HG03103 (cell line): ENCODE results near the gene KLC4.
"Not testable (repeated sequence)": the region's sequence is repeated elsewhere in the genome, so short reads cannot be mapped to it uniquely, and the experiment has no call there.

Experiments used
- ATAC-seq: cut with Tn5 transposase; IDR thresholded peaks from one replicate; pipeline ENCODE4 v1.9.1; 2021; ENCODE audit warnings: low read depth; ENCODE audit not compliant: unreplicated experiment

Gene KLC4

DNA sequence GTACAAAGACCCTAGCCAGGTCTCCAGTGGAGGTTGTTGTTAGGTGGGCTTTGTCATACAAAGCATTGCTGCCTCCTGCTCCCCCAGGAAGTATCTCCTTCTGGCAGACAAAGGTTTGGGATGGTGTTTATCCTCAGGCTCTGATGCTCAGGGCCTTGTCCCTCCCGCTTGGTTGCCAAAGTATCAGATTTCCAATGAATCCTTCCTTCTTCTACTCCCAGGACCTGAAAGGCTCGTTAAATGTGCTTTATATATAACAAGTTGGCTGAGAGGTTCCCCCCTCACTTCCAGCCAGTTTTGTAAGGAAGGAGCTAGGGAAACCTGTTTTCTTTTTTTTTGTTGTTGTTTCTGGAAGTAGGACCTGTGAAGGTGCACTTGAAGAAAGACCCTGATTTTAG, 31.1 kb downstream of the KLC4 start:
- ATAC-seq: no peak

DNA sequence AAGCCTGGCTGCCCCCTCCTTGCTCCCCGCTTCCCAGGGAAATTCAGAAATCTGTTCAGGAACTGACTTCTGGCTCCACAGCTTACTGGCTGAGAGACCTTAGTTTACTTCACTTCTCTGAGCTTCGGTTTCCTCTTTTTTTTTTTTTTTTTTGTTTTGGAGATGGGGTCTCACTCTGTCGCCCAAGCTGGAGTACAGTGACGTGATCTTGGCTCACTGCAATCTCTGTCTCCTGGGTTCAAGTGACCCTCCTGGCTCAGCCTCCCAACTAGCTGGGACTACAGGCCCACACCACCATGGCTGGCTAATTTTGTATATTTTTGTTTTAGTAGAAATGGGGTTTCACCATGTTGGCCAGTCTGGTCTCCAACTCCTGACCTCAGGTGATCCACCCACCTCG, 31.6 kb downstream of the KLC4 start:
- no peak for ATAC-seq

DNA sequence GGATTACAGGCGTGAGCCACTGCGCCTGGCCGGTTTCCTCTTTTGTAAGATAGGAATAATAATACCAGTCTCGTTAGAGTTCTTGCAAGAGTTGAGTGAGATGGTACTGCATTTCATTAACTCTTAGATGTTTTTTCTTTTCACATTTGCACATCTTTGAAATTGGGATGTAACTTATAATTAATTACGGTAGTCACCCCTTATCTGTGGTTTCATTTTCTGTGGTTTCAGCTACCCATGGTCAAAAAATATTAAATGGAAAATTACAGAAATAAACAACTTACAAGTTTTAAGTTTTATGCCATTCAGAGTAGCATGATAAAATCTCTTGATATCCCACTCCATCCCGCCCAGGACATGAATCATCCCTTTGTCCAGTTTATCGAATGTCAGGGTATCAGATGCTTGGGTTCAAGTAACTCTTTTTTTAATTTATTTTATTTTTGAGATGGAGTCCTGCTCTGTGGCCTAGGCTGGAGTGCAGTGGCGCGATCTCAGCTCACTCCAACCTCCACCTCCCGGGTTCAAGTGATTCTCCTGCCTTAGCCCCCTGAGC, 32.1 kb downstream of the KLC4 start:
- no peak for ATAC-seq

DNA sequence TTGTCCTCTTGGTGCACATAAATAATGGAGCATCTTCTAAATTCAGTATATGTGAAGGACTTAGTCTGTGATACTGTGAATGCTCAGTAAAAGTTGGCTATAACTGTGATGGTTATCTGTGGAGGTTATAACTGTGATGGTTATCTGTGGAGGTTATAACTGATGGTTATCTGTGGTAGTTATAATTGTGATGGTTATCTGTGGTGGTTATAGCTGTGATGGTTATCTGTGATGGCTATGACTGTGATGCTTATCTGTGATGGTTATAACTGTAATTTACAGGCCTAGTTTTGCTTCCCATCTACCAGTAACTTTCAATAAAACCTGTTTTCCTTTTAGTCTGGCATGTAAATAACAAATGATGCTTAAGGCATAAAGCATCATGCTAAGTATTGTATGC, 33.2 kb downstream of the KLC4 start:
- ATAC-seq: no peak

DNA sequence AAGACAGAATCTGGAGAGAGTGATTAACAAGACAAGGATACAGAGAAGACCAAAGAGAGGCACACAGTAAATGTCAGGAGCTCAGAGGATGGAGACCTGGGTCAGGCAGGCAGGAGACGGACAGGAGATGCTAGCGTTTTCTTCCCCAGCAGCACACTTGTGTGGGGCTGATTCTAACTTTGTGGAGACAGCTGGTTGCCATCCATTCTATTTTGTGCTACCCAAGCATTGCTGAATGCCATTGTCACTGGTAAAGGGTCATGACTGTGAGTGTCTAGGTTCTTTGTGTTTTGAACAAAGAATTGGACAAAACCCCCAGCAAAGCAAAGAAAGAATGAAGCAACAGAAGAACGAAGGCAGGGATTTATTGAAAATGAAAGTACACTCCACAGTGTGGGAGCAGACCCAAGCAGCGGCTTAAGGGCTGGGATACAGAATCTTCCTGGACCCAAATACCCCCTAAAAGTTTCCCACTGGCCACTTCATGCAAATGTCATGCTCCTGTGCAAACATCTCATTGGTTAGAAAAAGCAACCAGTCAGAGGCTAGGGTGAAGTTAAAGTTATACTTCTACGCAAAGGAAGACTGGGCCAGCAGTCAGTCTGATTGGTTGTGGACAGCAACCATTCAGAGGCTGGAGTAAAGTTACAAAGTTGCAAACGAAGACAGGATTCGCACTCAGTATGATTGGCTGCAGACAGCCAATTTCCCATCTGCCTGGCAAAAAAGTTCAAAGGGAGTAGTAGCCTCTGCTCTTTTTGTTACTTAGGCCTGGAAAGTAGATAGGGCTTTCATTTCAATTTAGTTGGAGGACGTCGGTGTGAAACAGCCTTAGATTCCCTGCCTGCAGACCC, 34.2 kb downstream of the KLC4 start:
- no peak for ATAC-seq

DNA sequence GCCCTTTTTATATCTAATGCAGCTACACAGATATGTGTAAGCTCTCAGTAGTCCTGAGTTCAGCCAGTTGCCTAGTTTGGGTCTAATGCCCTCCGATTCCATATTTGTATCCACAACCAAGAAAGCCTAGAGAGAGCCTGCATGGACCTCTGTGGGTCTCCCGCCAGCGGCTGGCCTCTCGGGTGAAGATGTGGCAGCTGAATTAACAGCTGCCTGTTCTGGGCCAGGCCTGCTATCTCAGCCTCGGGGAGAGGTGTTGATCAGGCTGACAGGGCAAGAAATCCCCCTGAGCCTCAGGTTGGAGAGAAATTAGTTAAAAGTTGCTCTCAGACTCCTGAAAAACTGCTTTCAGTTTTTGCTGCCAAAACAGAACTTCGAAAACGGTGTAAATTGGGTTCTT, 36.5 kb downstream of the KLC4 start:
- no peak for ATAC-seq

DNA sequence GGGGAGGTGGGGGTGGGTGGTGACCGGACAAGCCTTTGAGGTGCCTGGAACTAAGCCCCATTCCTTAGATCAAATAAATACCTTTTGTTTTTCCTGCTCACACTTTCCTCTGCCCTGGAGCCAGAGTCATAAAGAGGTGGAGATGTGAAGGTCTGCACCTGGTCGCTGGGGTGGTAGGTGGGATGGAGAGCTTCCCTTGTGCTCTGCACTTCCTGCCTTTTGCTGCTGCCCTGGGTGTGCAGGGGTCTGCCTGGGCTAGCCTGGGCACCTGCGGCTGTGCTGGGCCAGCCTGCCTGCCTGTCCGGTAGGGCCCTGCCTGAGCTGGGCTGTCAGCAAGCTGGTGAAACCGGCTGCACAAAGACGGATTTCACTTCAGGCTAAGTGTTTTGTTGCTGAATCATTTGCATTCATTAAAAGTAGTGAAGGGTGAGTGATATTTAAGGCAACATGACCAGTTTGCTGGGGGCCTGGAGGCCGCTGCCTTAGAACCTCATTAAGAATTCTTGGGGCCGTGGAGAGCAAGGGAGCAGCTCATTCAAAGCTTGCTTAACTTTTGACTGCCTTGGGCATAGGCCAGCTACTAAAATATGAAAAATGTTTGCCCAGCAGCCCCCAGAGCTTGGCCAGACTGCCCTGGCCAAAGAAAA, 37.1 kb downstream of the KLC4 start:
- no peak for ATAC-seq

DNA sequence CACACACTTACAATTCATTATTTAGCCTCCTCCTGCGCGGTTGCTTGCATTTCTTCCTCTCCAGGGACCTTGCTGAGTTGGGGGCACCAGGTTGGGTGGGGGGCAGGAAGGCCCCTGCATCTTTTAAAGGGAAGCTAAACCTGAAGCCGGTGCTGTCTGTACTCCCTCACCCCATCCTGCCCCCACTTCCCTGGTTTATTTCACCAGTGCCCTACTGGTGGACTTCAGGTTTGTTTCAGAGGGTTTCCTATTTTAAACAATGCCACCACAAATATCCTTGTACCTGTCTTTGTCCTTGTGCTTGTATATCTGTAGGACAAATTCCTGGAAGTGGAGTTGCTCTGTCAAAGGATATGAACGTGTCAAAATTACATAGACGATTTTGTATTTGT, 37.7 kb downstream of the KLC4 start:
- no peak for ATAC-seq

DNA sequence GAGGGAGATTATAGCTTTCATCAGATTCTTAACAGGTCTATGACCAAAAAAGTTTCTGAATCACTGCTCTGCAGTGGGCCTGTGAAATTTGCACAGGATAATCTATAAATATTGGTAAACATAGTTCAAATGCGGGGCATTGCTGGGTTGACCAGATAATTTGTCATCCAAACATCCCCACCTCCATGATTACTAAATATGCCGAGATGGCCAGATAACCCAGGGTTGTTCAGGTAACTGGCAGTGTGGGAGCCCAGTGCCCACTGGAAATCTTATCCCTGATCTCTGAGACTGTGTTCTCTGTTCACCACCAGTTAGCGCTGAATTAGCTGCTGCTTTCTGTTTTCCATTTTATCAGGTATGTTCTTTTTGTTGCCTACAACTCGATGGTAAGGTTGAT, 38.1 kb downstream of the KLC4 start:
- no peak for ATAC-seq

DNA sequence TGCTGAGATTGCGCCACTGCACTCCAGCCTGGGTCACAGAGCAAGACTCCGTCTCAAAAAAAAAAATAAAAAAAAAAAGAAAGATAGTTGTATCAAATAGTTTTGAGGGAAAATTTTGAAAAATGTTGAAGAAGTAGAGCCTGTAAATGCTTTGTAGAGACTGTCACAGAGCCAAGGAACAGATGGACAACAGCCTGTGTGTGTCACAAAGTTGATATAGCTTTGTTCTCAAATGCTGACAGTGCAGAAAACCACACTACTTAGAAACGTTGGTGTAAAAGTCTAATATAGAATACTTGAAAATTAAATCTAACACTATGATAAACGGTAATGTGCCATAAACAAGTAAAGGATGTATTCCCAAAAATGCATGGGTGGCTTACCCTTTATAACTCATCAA, 42.1 kb downstream of the KLC4 start:
- ATAC-seq: no peak

DNA sequence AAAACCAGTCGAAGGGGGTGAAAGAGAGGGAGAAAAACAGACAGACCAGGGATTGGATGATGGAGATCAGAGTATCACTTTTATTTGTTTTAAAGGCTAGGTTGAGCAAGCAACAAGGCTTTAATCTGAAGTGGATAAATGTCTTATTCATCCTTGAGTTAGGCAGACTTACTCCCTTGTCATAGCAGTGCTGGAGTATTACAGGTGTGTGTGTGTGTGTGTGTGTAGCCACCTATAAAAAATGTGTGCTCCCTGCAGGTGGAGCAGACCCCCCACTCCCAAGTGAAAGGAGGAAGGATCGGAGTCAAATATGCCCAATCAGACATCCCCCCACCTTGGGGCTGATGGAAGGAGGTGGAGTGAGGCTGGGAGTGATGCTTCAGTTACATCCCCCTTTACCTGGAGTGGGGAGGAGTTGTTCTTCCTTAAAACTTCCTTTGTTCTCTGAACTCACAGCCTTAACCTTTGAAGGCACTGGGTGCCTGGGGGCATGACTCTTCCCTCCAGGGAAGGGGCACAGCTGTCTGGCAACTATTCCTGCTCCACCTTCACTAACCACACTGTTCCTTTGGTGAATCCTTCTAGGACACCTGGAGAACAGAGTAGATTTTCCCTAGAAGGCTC, 43.9 kb downstream of the KLC4 start:
- ATAC-seq: no peak

DNA sequence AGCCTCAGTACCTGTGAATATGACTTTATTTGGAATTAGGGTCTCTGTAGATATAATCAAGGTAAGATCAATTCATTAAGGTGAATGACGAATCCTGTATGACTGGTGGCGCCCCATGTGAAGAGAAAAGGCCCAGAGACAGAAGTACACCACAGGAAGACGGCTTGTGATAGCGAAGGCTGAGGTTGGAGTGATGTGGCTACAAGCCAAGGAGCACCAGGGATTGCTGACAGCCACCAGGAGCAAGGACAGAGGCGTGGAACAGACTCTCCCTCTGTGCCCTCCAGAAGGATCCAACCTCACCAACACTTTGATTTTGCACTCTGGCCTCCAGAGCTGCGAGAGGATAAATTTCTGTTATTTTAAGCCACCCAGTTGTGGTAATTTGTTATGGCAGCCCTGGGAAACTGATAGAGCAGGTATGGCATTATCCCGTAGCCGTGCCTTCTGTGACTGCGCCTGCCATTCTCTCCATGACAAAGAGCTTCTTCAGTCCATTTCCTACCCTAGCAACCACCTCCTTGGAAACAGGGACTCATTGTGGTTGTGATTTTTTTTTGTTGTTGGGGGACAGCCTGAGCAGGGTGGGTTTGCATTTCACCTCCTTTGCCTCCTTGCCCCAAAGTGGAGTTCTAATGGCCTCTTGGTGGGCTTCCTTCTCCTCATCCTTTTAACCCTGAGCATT, 46.2 kb downstream of the KLC4 start:
- no peak for ATAC-seq

DNA sequence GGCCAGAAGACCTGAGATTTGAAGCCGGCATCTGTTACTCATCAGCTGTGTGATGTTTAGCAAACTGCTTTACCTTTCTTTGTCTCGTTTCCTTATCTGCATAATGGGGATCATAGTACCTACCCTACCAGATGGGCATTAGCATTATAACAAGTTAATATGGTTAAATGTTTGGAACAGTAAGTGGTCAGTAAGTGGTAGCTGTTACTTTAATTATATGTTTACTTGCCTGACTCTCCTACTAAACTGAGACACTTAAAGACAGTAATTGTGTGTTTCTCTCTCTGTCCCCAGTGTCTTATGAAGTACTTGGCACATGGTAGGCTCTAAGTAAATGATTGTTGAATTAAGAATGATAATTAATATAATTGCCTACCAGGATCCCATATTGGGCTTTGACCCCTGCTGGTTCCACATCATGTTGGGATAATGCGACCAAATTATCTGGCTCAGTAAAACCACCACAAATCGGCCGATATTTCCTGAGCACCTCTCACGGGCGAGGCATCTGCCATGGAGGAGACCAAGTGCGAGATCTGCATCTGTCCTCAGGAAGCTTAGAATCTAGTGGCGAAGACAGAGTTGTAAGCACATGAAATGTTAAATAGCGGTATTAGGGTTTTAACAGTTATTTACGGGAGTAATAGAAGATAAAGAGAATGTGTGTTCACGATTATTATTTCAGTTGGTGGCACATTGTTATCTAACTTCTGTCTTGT, 48.1 kb downstream of the KLC4 start:
- no peak for ATAC-seq

DNA sequence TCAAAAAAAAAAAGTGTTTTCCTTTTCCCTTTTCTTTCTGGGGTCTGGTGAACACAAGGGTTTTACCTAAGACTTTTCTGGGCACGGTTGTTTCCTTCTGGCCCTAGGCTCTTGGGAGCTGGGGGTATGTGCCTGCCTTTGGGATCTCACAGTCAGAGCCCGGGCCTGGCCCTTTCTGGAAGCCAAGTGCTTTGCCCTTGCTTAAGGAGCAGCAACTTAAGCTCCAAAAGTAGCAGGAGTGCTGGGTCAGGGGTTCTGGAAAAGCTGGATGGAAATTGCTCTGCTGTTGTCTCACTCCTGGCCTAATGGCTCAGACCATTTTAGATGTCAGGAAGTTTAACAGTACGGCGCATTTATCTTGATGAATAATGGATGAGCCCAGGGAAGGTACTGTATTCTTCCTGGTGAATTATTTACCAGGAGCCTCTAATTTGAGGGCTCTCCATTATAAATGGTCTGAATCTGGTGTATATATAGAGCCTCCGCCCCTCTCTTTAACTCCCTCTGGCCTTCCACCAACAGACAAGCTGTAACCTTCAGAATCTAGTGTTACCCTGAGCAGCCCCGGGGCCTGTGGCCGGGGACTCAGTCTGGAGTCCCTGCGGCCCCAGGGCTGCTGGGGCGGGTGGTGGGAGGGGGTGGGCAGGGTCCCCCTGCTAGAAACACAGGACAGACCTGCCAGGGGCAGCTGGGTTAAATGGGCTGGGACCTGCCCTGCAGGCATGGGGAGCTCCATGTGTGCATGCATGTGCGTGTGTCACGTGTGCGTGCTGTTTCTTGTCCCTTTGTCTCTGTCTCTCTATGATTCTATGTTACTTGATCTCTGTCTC, 54.2 kb downstream of the KLC4 start:
- ATAC-seq: no peak

DNA sequence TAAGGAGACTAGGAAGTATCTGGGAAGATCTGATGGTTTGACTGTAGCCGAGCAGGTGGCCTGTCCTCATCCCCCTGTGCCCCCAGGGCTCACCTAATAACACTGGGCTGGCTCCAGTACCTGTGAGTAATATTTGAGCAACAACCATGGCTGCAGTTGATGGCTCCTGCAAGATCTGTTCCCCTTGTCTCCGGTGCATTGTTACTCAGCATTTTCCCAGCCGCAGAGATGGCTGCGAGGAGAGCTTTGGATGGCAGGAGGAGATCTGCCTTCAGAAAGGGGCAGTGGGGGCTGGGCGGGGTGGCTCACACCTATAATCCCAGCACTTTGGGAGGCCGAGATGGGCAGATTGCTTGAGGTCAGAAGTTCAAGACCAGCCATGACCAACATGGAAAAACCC, 55.9 kb downstream of the KLC4 start:
- ATAC-seq: no peak

DNA sequence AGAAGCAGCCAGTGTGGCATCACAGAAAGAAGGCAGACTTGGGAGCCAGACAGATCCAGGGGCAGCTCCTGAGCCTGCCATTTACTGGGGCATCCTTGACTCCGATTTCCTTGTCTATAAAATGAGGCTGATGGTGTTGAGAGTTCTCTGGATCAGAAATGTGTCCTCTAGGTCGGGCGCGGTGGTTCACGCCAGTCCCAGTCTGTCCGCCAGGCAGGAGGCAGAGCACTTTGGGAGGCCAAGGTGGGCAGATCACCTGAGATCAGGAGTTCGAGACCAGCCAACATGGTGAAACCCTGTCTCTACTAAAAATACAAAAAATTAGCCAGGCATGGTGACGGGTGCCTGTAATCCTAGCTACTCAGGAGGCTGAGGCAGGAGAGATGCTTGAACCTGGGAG, 58.0 kb downstream of the KLC4 start:
- not testable (repeated sequence) for ATAC-seq

DNA sequence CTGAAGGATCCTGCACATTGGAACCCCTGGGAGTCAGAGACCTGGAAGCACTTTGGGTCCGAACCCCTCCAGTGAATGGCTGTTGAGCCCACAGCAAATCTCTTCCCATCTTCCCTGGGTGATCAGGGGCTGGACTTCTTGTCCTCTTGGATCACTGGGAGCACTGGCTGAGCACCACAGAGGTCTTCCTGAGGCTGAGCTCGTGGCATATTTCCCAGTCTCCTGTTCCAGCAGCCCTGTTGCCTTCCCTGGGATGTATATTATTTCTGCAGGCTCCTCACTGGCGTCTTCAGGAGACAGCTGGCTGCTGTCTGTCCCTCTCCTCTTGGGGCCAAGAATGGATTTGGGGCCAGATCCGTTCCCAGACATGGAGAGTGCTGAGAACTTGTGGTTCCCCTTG, 60.1 kb downstream of the KLC4 start:
- ATAC-seq: no peak

DNA sequence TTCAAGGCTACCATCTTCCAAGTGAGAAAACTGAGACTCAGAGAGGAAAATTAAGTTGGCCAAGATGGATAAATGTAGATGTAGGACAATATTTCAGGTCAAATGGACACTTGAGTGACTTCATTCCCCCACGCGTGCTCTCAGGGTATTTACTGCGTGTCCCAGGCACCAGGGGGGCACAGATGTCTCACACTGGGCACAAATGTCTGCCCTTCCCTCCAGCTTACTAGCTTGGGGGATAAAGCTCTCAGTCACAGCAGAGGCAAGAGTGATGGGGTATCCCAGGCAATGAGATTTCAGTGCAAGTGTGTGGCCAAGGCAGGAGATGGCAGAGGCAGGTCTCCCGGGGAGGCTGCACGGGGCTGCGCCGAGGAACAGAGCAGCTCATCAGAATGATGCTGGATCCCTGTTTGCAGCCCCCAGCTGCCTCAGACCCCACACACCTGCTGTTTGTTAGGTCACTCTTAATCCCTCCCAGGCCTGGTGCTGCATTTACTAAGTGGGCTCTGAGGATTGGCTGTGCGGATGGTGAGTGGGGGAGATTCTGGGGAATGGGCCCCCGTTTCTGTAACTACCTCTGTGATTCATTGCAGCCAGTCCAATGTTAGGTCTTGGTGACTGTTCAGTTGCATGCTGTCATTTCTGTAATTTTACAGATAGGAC, 60.8 kb downstream of the KLC4 start:
- no peak for ATAC-seq
